HG02759 (cell line): ENCODE measurements around the gene GABRD.
"Not testable (repeated sequence)": the region's sequence is repeated elsewhere in the genome, so short reads cannot be mapped to it uniquely, and the experiment has no call there.

Source experiments
- ATAC-seq: cut with Tn5 transposase; IDR thresholded peaks from one replicate; pipeline ENCODE4 v1.9.1; 2021; ENCODE audit warnings: mild to moderate bottlenecking, moderate library complexity; ENCODE audit not compliant: unreplicated experiment

Gene GABRD

GRCh38 chr1:2019172-2019543 lies at the start of gene GABRD:
TSS of gene GABRD (plus strand) at chr1:2019345. CDS start at chr1:2019424, 79 bp downstream.
- ATAC-seq, result no peak

GRCh38 chr1:1969505-1969900 lies 49.6 kb upstream of the GABRD start:
- ATAC-seq, result no peak

GRCh38 chr1:1969953-1970716 lies 49.0 kb upstream of the GABRD start:
- ATAC-seq, result no peak

- no peak for ATAC-seq
Measured at GRCh38 chr1:1971017-1971416, 48.1 kb upstream of the GABRD start.

- ATAC-seq, result no peak
Measured at GRCh38 chr1:1971688-1972087, 47.5 kb upstream of the GABRD start.

- ATAC-seq, result no peak
Measured at GRCh38 chr1:1972976-1973715, 46.0 kb upstream of the GABRD start.

- ATAC-seq, result no peak
Measured at GRCh38 chr1:1973716-1974642, 45.2 kb upstream of the GABRD start.

GRCh38 chr1:1974834-1975233 lies 44.3 kb upstream of the GABRD start:
- no peak for ATAC-seq

GRCh38 chr1:1975535-1975934 lies 43.6 kb upstream of the GABRD start:
- no peak for ATAC-seq

GRCh38 chr1:1976031-1976430 lies 43.1 kb upstream of the GABRD start:
- no peak for ATAC-seq

GRCh38 chr1:1978108-1978507 lies 41.0 kb upstream of the GABRD start:
- ATAC-seq, result no peak

GRCh38 chr1:1978690-1979481 lies 40.3 kb upstream of the GABRD start:
- ATAC-seq, result not testable (repeated sequence)

- ATAC-seq, result no peak
Measured at GRCh38 chr1:1979482-1980165, 39.5 kb upstream of the GABRD start.

GRCh38 chr1:1980467-1981141 lies 38.5 kb upstream of the GABRD start:
- no peak for ATAC-seq

- no peak for ATAC-seq
Measured at GRCh38 chr1:1981142-1981500, 38.0 kb upstream of the GABRD start.

- not testable (repeated sequence) for ATAC-seq
Measured at GRCh38 chr1:1981631-1982327, 37.4 kb upstream of the GABRD start.

- no peak for ATAC-seq
Measured at GRCh38 chr1:1982379-1983232, 36.5 kb upstream of the GABRD start.

- ATAC-seq, result no peak
Measured at GRCh38 chr1:1984560-1985070, 34.5 kb upstream of the GABRD start.
